Sigmoid colon (tissue), 4 donors: ENCODE results near the gene GLCCI1.

Experiments
- CTCF ChIP-seq, 4 experiments: fragments of 450-650 bp in 3 of 4; fragments of 200-600 bp in 1 of 4; IDR thresholded peaks; one replicate each; pipeline ENCODE4 v1.5.1; 2016 to 2019; ENCODE audit warnings: antibody characterized with exemption in 4 of 4, mild to moderate bottlenecking in 3 of 4, moderate library complexity in 2 of 4
- POLR2A ChIP-seq, 2 donors: fragments of 450-650 bp; IDR thresholded peaks; one replicate each; pipeline ENCODE4 v1.6.1; 2016; ENCODE audit warnings: antibody characterized with exemption in 2 of 2, mild to moderate bottlenecking in 2 of 2, moderate library complexity in 2 of 2
- POLR2AphosphoS5 ChIP-seq, 4 donors: sonication (generic); formaldehyde crosslinking; IDR thresholded peaks; one replicate each; pipeline ENCODE4 v1.6.1; 2017; ENCODE audit warnings: antibody characterized with exemption in 4 of 4

- TF ChIP-seq CTCF (IDR thresholded peaks at IDR 0.05) (no peak), POLR2A (IDR thresholded peaks at IDR 0.05) (no peak), POLR2AphosphoS5 (IDR thresholded peaks at IDR 0.05) (no peak)
These were observed 45.8 kb downstream of the GLCCI1 start for GRCh38 chr7:8014399-8014798.
